Right lobe of liver (tissue), 4 donors: ENCODE results near the gene ELN.

Experiments used
- CTCF ChIP-seq, 4 donors: fragments of 200-600 bp in 3 of 4; fragments of 450-650 bp in 1 of 4; IDR thresholded peaks; one replicate each; pipeline versions ENCODE4 v1.5.1 to v1.8.0; 2016 to 2022; ENCODE audit warnings: antibody characterized with exemption in 4 of 4, mild to moderate bottlenecking in 2 of 4
- POLR2A ChIP-seq: fragments of 450-650 bp; IDR thresholded peaks from one replicate; pipeline ENCODE4 v1.6.1; 2017; ENCODE audit warnings: antibody characterized with exemption, mild to moderate bottlenecking
- donor health status: DM: no; HTN: no; CAD: no.
- donor health status: DM: no; HTN: no; CAD: no.
- donor health status: DM: no; HTN: yes; CAD: no.

DNA sequence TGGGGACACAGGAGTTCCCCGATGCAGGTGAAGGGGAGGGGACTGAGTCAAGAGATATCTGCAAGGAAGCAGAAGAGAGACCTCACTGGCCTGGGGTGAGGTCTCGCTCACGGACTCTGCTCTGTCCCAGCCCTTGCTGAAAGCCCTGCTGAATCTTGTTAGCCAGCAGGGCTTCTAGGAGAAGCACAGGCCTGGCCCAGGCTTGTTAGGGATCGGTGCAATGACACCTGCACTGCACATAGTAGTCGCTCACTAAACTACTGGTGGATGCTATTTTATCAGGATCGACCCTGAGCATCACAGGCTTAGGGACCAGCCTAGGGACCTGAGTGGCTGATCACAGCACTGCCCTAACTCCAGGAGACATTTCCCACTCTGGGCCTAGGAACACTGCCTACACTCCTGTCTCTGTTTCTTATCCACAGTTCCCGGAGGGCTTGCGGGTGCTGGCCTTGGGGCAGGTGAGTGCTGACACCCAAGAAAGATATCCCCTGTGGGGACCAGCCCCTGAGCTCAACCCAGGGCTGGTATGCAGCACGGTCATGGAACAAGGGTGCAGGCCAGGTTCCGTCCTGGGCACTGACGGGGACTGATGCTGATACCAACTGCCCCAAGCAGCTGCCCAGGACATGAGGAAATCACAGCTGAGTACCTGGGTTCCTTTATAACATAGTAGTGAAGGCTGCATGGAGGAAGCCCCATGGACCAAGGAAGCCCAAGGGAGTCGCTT, 13.0 kb downstream of the ELN start:
- TF ChIP-seq CTCF (IDR thresholded peaks at IDR 0.05), result no peak
- no peak for TF ChIP-seq POLR2A
